Activated CD8-positive, alpha-beta T cell treated with anti-CD3 and anti-CD28 coated beads, Interleukin-2, amount 10 ng/mL, durations not matched to agents 7 days and 5 days (primary cell): Measurements from ENCODE around the gene MALSU1. TPM values are rescaled to one million over a fixed set of nuclear protein-coding genes. Genes with fewer than 3 reads are reported as not detected.
"Not testable (repeated sequence)": the region's sequence is repeated elsewhere in the genome, so short reads cannot be mapped to it uniquely, and the experiment has no call there.

Source experiments
- ATAC-seq: fragments of 150-1000 bp; cut with Tn5 transposase; one replicate; pipeline ENCODE4 v1.10.0; 2021; ENCODE audit warnings: moderate library complexity
- CTCF ChIA-PET: fragments of 350-600 bp; sonication (Branson Sonifier 250); formaldehyde crosslinking; loops from one replicate; lab custom pipeline; 2021; ENCODE audit warnings: antibody characterized with exemption; lab: Charles Lee
- POLR2A ChIA-PET: fragments of 350-600 bp; sonication (Branson Sonifier 250); formaldehyde crosslinking; loops from one replicate; lab custom pipeline; 2021; ENCODE audit warnings: antibody characterized with exemption; lab: Charles Lee
- DNase-seq: peaks from one replicate; pipeline ENCODE4 v3.0.0-alpha.2; 2020
- H3K27ac Mint-ChIP-seq: one replicate; pipeline ENCODE4 v1.8.0; 2021; ENCODE audit warnings: mild to moderate bottlenecking, mixed read lengths
- H3K27me3 Mint-ChIP-seq: one replicate; pipeline ENCODE4 v1.8.0; 2021; ENCODE audit warnings: low read depth, mixed read lengths
- H3K36me3 Mint-ChIP-seq: one replicate; pipeline ENCODE4 v1.8.0; 2021; ENCODE audit warnings: low read depth, mixed read lengths
- H3K4me1 Mint-ChIP-seq: one replicate; pipeline ENCODE4 v1.8.0; 2021; ENCODE audit warnings: low read depth, mixed read lengths
- H3K4me3 Mint-ChIP-seq: one replicate; pipeline ENCODE4 v1.8.0; 2021; ENCODE audit warnings: mild to moderate bottlenecking, mixed read lengths
- H3K9me3 Mint-ChIP-seq: one replicate; pipeline ENCODE4 v1.8.0; 2022; ENCODE audit warnings: mixed read lengths; ENCODE audit not compliant: insufficient read depth
- total RNA-seq, 2 experiments: library from RNA; stranded (reverse); gene quantifications; one replicate each; pipeline ENCODE4 v1.2.3, GENCODE V29; 2021

MALSU1 gene
- total RNA-seq, 2 experiments from 2014 or later, result 53.3 to 55.0 TPM

DNA sequence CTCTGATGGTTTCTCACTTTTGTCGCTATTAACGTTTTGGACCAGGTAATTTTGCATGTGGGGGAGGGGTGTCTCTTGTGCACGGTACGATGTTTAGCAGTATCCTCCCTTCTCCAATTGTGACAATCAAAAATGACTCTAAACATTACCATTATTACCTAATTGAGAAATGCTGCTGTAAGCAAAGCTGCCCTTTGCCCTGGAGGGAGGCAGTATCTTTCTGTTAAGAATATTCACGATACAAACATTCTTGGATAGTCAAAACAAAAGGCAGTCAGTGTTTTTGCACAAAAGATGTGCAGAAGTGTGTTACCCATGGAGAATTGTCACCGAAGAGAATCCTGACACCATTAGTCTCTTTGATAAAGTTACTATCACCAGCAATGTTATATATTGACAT lies 9.6 kb downstream of the MALSU1 start:
- H3K9me3 Mint-ChIP-seq, result no peaks in the 10 kb centered on the region
- ChIA-PET POLR2A (interaction anchor here (1.4 kb wide), 1 partner anchor 9 kb away, joined by 6 read pairs; the partner anchor contains the start of gene MALSU1), CTCF (interaction anchor here (1.3 to 1.4 kb wide), 2 partner anchors 25 to 35 kb away, joined by 3 to 8 read pairs; no protein-coding TSS in a partner anchor)
- DNase-seq (no peak), ATAC-seq (no peak)
- no peak overlapping the region for H3K4me3 Mint-ChIP-seq
- no peak overlapping the region for H3K27ac Mint-ChIP-seq
- H3K36me3 Mint-ChIP-seq, result peaks cover 57% of the 10 kb centered on the region
- no peaks in the 10 kb centered on the region for H3K27me3 Mint-ChIP-seq
- peaks cover 33% of the 10 kb centered on the region for H3K4me1 Mint-ChIP-seq

- not testable (repeated sequence) for DNase-seq, H3K4me3 Mint-ChIP-seq, ATAC-seq, H3K9me3 Mint-ChIP-seq, H3K27me3 Mint-ChIP-seq, H3K27ac Mint-ChIP-seq
- peaks cover 12% of the 10 kb centered on the region for H3K4me1 Mint-ChIP-seq
- ChIA-PET POLR2A (interaction anchor here (1.0 kb wide), 1 partner anchor 13 kb away, joined by 3 read pairs; the partner anchor contains the start of gene MALSU1), CTCF (interaction anchor here (1.1 to 2.1 kb wide), 6 partner anchors 12 to 151 kb away, joined by 3 to 5 read pairs (median 3); no protein-coding TSS in a partner anchor)
- H3K36me3 Mint-ChIP-seq, result peaks cover 30% of the 10 kb centered on the region
Measured at GRCh38 chr7:23312141-23312540, 13.0 kb downstream of the MALSU1 start.

- Mint-ChIP-seq H3K36me3 (peaks cover 13% of the 10 kb centered on the region), H3K4me3 (no peak overlapping the region), H3K27ac (no peak overlapping the region), H3K4me1 (peaks cover 12% of the 10 kb centered on the region), H3K9me3 (no peaks in the 10 kb centered on the region), H3K27me3 (no peaks in the 10 kb centered on the region)
- no peak for DNase-seq
- ChIA-PET POLR2A (no interaction called here), CTCF (interaction anchor here (0.8 to 1.3 kb wide), 2 partner anchors 41 to 231 kb away, joined by 3 to 4 read pairs; no protein-coding TSS in a partner anchor)
- no peak for ATAC-seq
Measured at GRCh38 chr7:23315366-23315765, 16.2 kb downstream of the MALSU1 start.

GRCh38 chr7:23331132-23331531 lies 32.0 kb downstream of the MALSU1 start:
- ChIA-PET POLR2A (no interaction called here), CTCF (interaction anchor here (1.0 to 1.1 kb wide), 3 partner anchors 37 to 58 kb away, joined by 3 read pairs; no protein-coding TSS in a partner anchor)
- Mint-ChIP-seq H3K4me3 (no peak overlapping the region), H3K27ac (no peak overlapping the region), H3K4me1 (no peaks in the 10 kb centered on the region), H3K36me3 (no peaks in the 10 kb centered on the region), H3K9me3 (no peaks in the 10 kb centered on the region), H3K27me3 (peaks cover 12% of the 10 kb centered on the region)
- ATAC-seq, result no peak
- DNase-seq, result no peak

- no peaks in the 10 kb centered on the region for H3K36me3 Mint-ChIP-seq
- no peak overlapping the region for H3K27ac Mint-ChIP-seq
- no peaks in the 10 kb centered on the region for H3K4me1 Mint-ChIP-seq
- no peak for ATAC-seq
- ChIA-PET CTCF (interaction anchor here (0.9 to 1.1 kb wide), 2 partner anchors 14 to 59 kb away, joined by 3 read pairs; no protein-coding TSS in a partner anchor), POLR2A (no interaction called here)
- H3K9me3 Mint-ChIP-seq, result no peaks in the 10 kb centered on the region
- no peak overlapping the region for H3K4me3 Mint-ChIP-seq
- H3K27me3 Mint-ChIP-seq, result peaks cover 10% of the 10 kb centered on the region
- DNase-seq, result no peak
Measured at GRCh38 chr7:23332193-23332592, 33.1 kb downstream of the MALSU1 start.

- ATAC-seq, result no peak
- Mint-ChIP-seq H3K4me1 (no peaks in the 10 kb centered on the region), H3K27ac (no peak overlapping the region), H3K36me3 (no peaks in the 10 kb centered on the region), H3K9me3 (no peaks in the 10 kb centered on the region), H3K27me3 (peaks cover 10% of the 10 kb centered on the region), H3K4me3 (no peak overlapping the region)
- CTCF ChIA-PET, result interaction anchor here (0.7 to 0.9 kb wide), 3 partner anchors 13 to 29 kb away, joined by 3 read pairs; no protein-coding TSS in a partner anchor
- POLR2A ChIA-PET, result no interaction called here
- DNase-seq, result no peak
Measured at GRCh38 chr7:23332910-23333612, 33.9 kb downstream of the MALSU1 start.

DNA sequence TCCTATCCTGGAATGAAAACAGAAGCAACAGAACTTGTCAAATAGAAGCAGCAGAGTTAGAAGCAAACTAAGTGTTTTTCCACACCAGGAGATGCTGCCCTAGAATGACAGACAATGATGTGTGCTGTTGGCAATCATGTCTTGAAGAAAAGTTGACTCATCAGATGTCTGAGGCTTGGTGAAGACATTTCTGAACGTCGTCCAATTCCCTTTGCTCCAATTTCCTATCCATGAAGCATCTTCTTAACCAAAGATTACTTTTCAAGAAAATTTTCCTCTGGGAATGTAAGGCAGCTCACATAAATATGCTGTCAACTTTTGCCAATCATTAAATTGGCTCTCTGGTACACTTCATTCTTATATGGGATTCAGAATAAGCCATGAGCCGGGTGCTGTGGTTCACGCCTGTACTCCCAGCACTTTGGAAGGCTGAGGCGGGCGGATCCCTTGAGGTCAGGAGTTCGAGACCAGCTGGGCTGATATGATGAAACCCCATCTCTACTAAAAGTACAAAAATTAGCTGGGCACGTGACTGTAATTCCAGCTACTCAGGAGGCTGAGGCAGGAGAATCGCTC lies 34.6 kb downstream of the MALSU1 start:
- Mint-ChIP-seq H3K4me3 (no peak overlapping the region), H3K36me3 (no peaks in the 10 kb centered on the region), H3K27ac (no peak overlapping the region), H3K27me3 (peaks cover 11% of the 10 kb centered on the region), H3K9me3 (no peaks in the 10 kb centered on the region), H3K4me1 (no peaks in the 10 kb centered on the region)
- DNase-seq (no peak), ATAC-seq (no peak)
- CTCF ChIA-PET, result interaction anchor here (0.9 kb wide), 1 partner anchor 25 kb away, joined by 3 read pairs; no protein-coding TSS in a partner anchor
- POLR2A ChIA-PET, result no interaction called here

DNA sequence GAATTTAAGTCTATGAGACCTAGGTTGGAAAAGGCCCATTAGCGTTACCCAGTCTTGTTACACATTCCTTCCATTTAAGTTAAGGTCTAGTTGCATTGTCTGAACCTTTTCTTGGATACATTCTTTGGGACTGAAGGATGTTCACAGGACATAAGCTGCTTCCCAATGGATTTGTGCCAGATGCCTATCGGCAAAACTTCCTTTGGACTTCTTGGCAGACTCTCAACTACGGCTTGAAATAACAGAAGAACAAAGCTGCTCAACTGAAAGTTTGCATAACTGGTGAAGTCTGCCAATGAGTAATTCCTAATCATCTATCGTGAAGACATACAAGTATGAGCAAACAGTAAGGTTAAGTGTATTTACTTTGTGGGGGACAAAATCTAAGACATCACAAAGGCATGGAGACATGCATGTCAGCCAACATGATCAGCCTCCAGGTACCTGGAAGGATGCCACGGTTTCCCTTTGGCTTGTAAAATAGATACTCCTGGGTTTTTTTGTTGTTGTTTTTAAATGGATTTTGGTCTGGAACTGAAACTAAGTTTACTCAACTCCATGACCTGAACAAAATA lies 35.4 kb downstream of the MALSU1 start:
- no peaks in the 10 kb centered on the region for H3K9me3 Mint-ChIP-seq
- DNase-seq, result no peak
- CTCF ChIA-PET, result no interaction called here
- no peak for ATAC-seq
- H3K4me1 Mint-ChIP-seq, result no peaks in the 10 kb centered on the region
- H3K27me3 Mint-ChIP-seq, result peaks cover 15% of the 10 kb centered on the region
- no peak overlapping the region for H3K4me3 Mint-ChIP-seq
- POLR2A ChIA-PET, result no interaction called here
- no peaks in the 10 kb centered on the region for H3K36me3 Mint-ChIP-seq
- no peak overlapping the region for H3K27ac Mint-ChIP-seq

DNA sequence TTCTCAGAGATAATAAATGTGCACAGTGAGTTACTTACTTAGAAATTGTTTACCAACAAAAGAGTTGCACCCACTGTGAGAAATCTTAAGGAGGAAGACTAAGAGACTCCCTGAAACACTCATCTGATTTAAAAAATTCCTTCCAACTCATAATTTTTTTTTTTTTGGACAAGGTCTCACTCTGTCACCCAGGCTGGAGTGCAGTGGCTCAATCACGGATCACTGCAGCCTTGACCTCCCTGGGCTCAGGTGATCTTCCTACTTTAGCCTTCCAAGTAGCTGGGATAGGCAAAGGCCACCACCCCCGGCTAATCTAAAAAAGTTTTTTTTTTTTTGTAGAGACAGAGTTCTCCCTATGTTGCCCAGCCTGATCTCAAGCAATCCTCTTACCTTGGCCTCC lies 36.0 kb downstream of the MALSU1 start:
- Mint-ChIP-seq H3K4me3 (no peak overlapping the region), H3K9me3 (no peaks in the 10 kb centered on the region), H3K4me1 (no peaks in the 10 kb centered on the region), H3K36me3 (no peaks in the 10 kb centered on the region), H3K27me3 (peaks cover 15% of the 10 kb centered on the region), H3K27ac (no peak overlapping the region)
- POLR2A ChIA-PET, result no interaction called here
- DNase-seq (no peak), ATAC-seq (no peak)
- CTCF ChIA-PET, result no interaction called here

- H3K4me3 Mint-ChIP-seq, result no peak overlapping the region
- ChIA-PET POLR2A (no interaction called here), CTCF (no interaction called here)
- no peak overlapping the region for H3K27ac Mint-ChIP-seq
- no peaks in the 10 kb centered on the region for H3K36me3 Mint-ChIP-seq
- DNase-seq, result no peak
- H3K9me3 Mint-ChIP-seq, result no peaks in the 10 kb centered on the region
- ATAC-seq, result no peak
- peaks cover 15% of the 10 kb centered on the region for H3K27me3 Mint-ChIP-seq
- no peaks in the 10 kb centered on the region for H3K4me1 Mint-ChIP-seq
Measured at GRCh38 chr7:23335621-23336020, 36.5 kb downstream of the MALSU1 start.

- ATAC-seq (no peak), DNase-seq (no peak)
- no peaks in the 10 kb centered on the region for H3K4me1 Mint-ChIP-seq
- ChIA-PET POLR2A (no interaction called here), CTCF (no interaction called here)
- H3K36me3 Mint-ChIP-seq, result no peaks in the 10 kb centered on the region
- H3K4me3 Mint-ChIP-seq, result no peak overlapping the region
- no peak overlapping the region for H3K27ac Mint-ChIP-seq
- H3K9me3 Mint-ChIP-seq, result no peaks in the 10 kb centered on the region
- H3K27me3 Mint-ChIP-seq, result peaks cover 15% of the 10 kb centered on the region
Measured at GRCh38 chr7:23336086-23336485, 36.9 kb downstream of the MALSU1 start.
